Adipose tissue (tissue), 3 donors: ENCODE measurements around the gene SMARCAD1. TPM values are rescaled to one million over a fixed set of nuclear protein-coding genes. Genes with fewer than 3 reads are reported as not detected.
"Not testable (repeated sequence)": the region's sequence is repeated elsewhere in the genome, so short reads cannot be mapped to it uniquely, and the experiment has no call there.

Experiments
- H3K27ac ChIP-seq: one replicate; pipeline ENCODE4 v1.5.1; 2013; ENCODE audit warnings: low read depth, low read length
- WGBS, 3 donors: extraction: QIAGEN DNeasy Blood & Tissue Kit; methylation state at CpG; one replicate each; pipeline ENCODE4 v1.1.7; 2013; 5-methylcytosine and 5-hydroxymethylcytosine counted together
- polyA plus RNA-seq, 3 donors: library from polyadenylated mRNA; stranded (reverse); fragments of 200-250 nt; gene quantifications; one replicate each; pipeline ENCODE4 v1.2.3, GENCODE V29; 2013
- donor health status: healthy with polysubstance abuse.
- donor health status: Bipolar disorder and iron deficiency.
- donor health status: healthy.

SMARCAD1 gene
- polyA plus RNA-seq, 3 donors = 4.7 to 7.4 (median 6.2) TPM

GRCh38 chr4:94274912-94275311 is 67.2 kb downstream of the SMARCAD1 start:
- WGBS, 3 donors = 95 to 98% (median 95%) methylated on average over 3 of the region's 3 CpGs
- no peak overlapping the region for H3K27ac ChIP-seq

GRCh38 chr4:94276204-94276603 is 68.5 kb downstream of the SMARCAD1 start:
- WGBS, 3 donors = 96 to 97% (median 96%) methylated on average over 7 of the region's 7 CpGs
- H3K27ac ChIP-seq = no peak overlapping the region

GRCh38 chr4:94277534-94277933 is 69.9 kb downstream of the SMARCAD1 start:
- WGBS, 3 donors = 51 to 87% (median 84%) methylated on average over 3 of the region's 3 CpGs
- H3K27ac ChIP-seq = no peak overlapping the region

- 90 to 97% (median 96%) methylated on average over 2 of the region's 2 CpGs for WGBS, 3 donors
- no peak overlapping the region for H3K27ac ChIP-seq
Measured at GRCh38 chr4:94278781-94279180, 71.1 kb downstream of the SMARCAD1 start.

GRCh38 chr4:94284889-94285288 is 77.2 kb downstream of the SMARCAD1 start:
- WGBS, 3 donors = 83 to 92% (median 88%) methylated on average over 1 of the region's 1 CpG
- no peak overlapping the region for H3K27ac ChIP-seq

GRCh38 chr4:94285666-94286065 is 78.0 kb downstream of the SMARCAD1 start:
- 88 to 96% (median 90%) methylated on average over 4 of the region's 4 CpGs for WGBS, 3 donors
- H3K27ac ChIP-seq = no peak overlapping the region

GRCh38 chr4:94290245-94290644 is 82.6 kb downstream of the SMARCAD1 start:
- WGBS, 3 donors = 75 to 92% (median 85%) methylated on average over 2 of the region's 2 CpGs

GRCh38 chr4:94293981-94294380 is 86.3 kb downstream of the SMARCAD1 start:
- 80 to 92% (median 88%) methylated on average over 4 of the region's 4 CpGs for WGBS, 3 donors

More at GRCh38 chr4:94290245-94290644, 82.6 kb downstream of the SMARCAD1 start:
- no peak overlapping the region for H3K27ac ChIP-seq

GRCh38 chr4:94295473-94295872 is 87.8 kb downstream of the SMARCAD1 start:
- 64 to 79% (median 73%) methylated on average over 5 to 6 of the region's 6 CpGs for WGBS, 3 donors
- not testable (repeated sequence) for H3K27ac ChIP-seq

More at GRCh38 chr4:94293981-94294380, 86.3 kb downstream of the SMARCAD1 start:
- H3K27ac ChIP-seq = not testable (repeated sequence)

- no peak overlapping the region for H3K27ac ChIP-seq
- 64 to 71% (median 70%) methylated on average over 4 of the region's 4 CpGs for WGBS, 3 donors
Measured at GRCh38 chr4:94298725-94299252, 91.1 kb downstream of the SMARCAD1 start.

- WGBS, 3 donors = 88 to 94% (median 90%) methylated on average over 2 of the region's 2 CpGs
- no peak overlapping the region for H3K27ac ChIP-seq
Measured at GRCh38 chr4:94302191-94302590, 94.5 kb downstream of the SMARCAD1 start.

GRCh38 chr4:94304365-94304971 is 96.8 kb downstream of the SMARCAD1 start:
- WGBS, 3 donors = 38 to 51% (median 50%) methylated on average over 2 of the region's 2 CpGs
- no peak overlapping the region for H3K27ac ChIP-seq

GRCh38 chr4:94305466-94306225 is 98.0 kb downstream of the SMARCAD1 start:
- H3K27ac ChIP-seq = no peak overlapping the region
- 78 to 88% (median 86%) methylated on average over 5 of the region's 5 CpGs for WGBS, 3 donors

- H3K27ac ChIP-seq = no peak overlapping the region
- 47 to 57% (median 53%) methylated on average over 3 of the region's 3 CpGs for WGBS, 3 donors
Measured at GRCh38 chr4:94306713-94307112, 99.0 kb downstream of the SMARCAD1 start.

- 82 to 85% (median 83%) methylated on average over 4 of the region's 4 CpGs for WGBS, 3 donors
- no peak overlapping the region for H3K27ac ChIP-seq
Measured at GRCh38 chr4:94307231-94307871, 99.7 kb downstream of the SMARCAD1 start.

GRCh38 chr4:94319927-94320326 is 112.3 kb downstream of the SMARCAD1 start:
- not testable (repeated sequence) for H3K27ac ChIP-seq

GRCh38 chr4:94325835-94326234 is 118.2 kb downstream of the SMARCAD1 start:
- no peak overlapping the region for H3K27ac ChIP-seq
- WGBS, 3 donors = 82 to 92% (median 83%) methylated on average over 1 of the region's 1 CpG

- no peak overlapping the region for H3K27ac ChIP-seq
- WGBS, 3 donors = 72 to 81% (median 74%) methylated on average over 1 of the region's 1 CpG
Measured at GRCh38 chr4:94329933-94330332, 122.3 kb downstream of the SMARCAD1 start.

- H3K27ac ChIP-seq = no peak overlapping the region
- 52 to 69% (median 69%) methylated on average over 5 of the region's 5 CpGs for WGBS, 3 donors
Measured at GRCh38 chr4:94332983-94333590, 125.4 kb downstream of the SMARCAD1 start.
